ENCODE data around the gene DENND1A.

Gene DENND1A

DNA sequence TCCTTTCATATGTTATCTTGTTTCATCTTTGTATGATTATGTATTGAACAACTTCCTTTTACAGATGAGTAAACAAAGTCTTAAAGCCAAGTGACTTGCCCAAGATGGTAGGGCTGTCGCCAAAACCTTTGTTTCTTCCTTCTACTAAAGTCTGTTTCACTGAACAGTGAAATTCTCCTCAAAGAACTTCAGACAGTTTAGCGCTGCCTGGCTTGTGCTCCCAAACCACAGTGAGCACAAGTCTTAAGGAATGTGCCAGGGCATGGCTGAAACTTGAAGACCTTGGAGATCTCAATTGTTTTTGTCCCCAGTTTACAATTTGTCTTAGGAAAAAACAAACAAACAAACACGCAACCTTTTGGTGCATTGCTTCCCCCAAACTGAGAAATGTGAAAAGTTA is 300.4 kb downstream of the DENND1A start:
- no CpG with 5 or more reads among the region's 3 CpGs for WGBS (ENCODE audit: insufficient coverage, insufficient read length)
- no peaks in the 10 kb centered on the region for H3K4me1 ChIP-seq (ENCODE audit: control insufficient read depth, insufficient read depth, low read length)
- no peaks in the 10 kb centered on the region for H3K9me3 ChIP-seq (ENCODE audit: control insufficient read depth, insufficient read depth, low read length)
- H3K27ac ChIP-seq (ENCODE audit: low read length) = no peak overlapping the region
- DNase-seq (ENCODE audit: low read depth, low spot score) = no peak
- H3K36me3 ChIP-seq (ENCODE audit: control insufficient read depth, insufficient read depth, low read length) = no peaks in the 10 kb centered on the region
- H3K4me3 ChIP-seq (ENCODE audit: low read length) = no peak overlapping the region
- H3K27me3 ChIP-seq (ENCODE audit: control insufficient read depth, insufficient read depth, low read length) = no peaks in the 10 kb centered on the region

GRCh38 chr9:123622711-123623241 is 307.1 kb downstream of the DENND1A start:
- WGBS (ENCODE audit: insufficient coverage, insufficient read length) = no CpG with 5 or more reads among the region's 2 CpGs
- Histone ChIP-seq H3K9me3 (ENCODE audit: control insufficient read depth, insufficient read depth, low read length) (no peaks in the 10 kb centered on the region), H3K27me3 (ENCODE audit: control insufficient read depth, insufficient read depth, low read length) (no peaks in the 10 kb centered on the region), H3K27ac (ENCODE audit: low read length) (no peak overlapping the region), H3K4me3 (ENCODE audit: low read length) (no peak overlapping the region), H3K4me1 (ENCODE audit: control insufficient read depth, insufficient read depth, low read length) (peaks cover 3% of the 10 kb centered on the region; the same call in 1 of the 2 replicates), H3K36me3 (ENCODE audit: control insufficient read depth, insufficient read depth, low read length) (no peaks in the 10 kb centered on the region)
- no peak for DNase-seq (ENCODE audit: low read depth, low spot score)

DNA sequence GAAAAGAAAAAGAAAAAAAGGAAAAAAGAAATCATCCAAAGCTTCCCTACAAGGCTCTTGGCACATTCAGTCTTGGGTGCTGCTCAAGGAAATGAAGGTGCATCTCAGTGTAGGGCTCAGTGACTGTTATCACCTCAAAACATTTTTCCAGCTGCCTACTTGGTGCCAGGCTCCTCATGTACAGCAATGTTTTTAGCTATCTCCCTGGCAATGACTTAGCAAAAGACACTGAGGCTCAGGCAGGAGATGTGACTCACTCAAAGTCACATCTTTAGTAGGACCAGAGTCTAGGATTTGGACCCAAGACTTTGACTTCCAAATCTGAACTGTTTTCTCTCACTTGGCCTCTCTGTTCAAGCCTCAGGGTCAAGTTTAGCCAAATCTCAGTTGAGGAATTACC is 309.7 kb downstream of the DENND1A start:
- Histone ChIP-seq H3K9me3 (ENCODE audit: control insufficient read depth, insufficient read depth, low read length) (no peaks in the 10 kb centered on the region), H3K27me3 (ENCODE audit: control insufficient read depth, insufficient read depth, low read length) (no peaks in the 10 kb centered on the region), H3K36me3 (ENCODE audit: control insufficient read depth, insufficient read depth, low read length) (no peaks in the 10 kb centered on the region), H3K27ac (ENCODE audit: low read length) (no peak overlapping the region), H3K4me3 (ENCODE audit: low read length) (no peak overlapping the region), H3K4me1 (ENCODE audit: control insufficient read depth, insufficient read depth, low read length) (peaks cover 6% of the 10 kb centered on the region; the same call in 1 of the 2 replicates)
- DNase-seq (ENCODE audit: low read depth, low spot score) = no peak

- Histone ChIP-seq H3K36me3 (ENCODE audit: control insufficient read depth, insufficient read depth, low read length) (no peaks in the 10 kb centered on the region), H3K9me3 (ENCODE audit: control insufficient read depth, insufficient read depth, low read length) (no peaks in the 10 kb centered on the region), H3K27me3 (ENCODE audit: control insufficient read depth, insufficient read depth, low read length) (no peaks in the 10 kb centered on the region), H3K4me3 (ENCODE audit: low read length) (no peak overlapping the region), H3K27ac (ENCODE audit: low read length) (no peak overlapping the region), H3K4me1 (ENCODE audit: control insufficient read depth, insufficient read depth, low read length) (peaks cover 6% of the 10 kb centered on the region; the same call in 1 of the 2 replicates)
- WGBS (ENCODE audit: insufficient coverage, insufficient read length) = no CpG with 5 or more reads among the region's 11 CpGs
- DNase-seq (ENCODE audit: low read depth, low spot score) = no peak
Measured at GRCh38 chr9:123617952-123618678, 311.8 kb downstream of the DENND1A start.

DNA sequence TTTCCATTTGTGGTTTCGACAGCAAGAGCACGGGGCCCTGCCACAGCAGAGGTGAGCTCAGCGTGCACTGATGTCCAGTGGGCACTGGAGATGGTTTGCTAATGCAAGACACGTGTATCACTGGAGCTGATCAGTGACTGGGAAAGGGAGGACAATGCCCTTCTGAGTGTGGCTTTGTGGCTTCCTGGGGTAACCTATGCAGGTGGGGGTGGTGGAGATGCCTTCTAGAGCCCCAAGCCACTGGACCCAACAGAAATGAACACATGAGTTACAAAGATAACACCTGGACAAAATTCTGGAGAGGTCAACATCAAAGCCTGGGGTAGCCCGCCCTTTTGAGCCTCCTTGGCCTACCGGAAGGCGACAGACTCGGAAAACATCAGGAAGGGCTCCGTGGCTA is 312.6 kb downstream of the DENND1A start:
- H3K36me3 ChIP-seq (ENCODE audit: control insufficient read depth, insufficient read depth, low read length) = no peaks in the 10 kb centered on the region
- H3K4me1 ChIP-seq (ENCODE audit: control insufficient read depth, insufficient read depth, low read length) = peaks cover 6% of the 10 kb centered on the region; the same call in 1 of the 2 replicates
- no CpG with 5 or more reads among the region's 9 CpGs for WGBS (ENCODE audit: insufficient coverage, insufficient read length)
- H3K27ac ChIP-seq (ENCODE audit: low read length) = no peak overlapping the region
- no peak for DNase-seq (ENCODE audit: low read depth, low spot score)
- no peaks in the 10 kb centered on the region for H3K27me3 ChIP-seq (ENCODE audit: control insufficient read depth, insufficient read depth, low read length)
- no peak overlapping the region for H3K4me3 ChIP-seq (ENCODE audit: low read length)
- H3K9me3 ChIP-seq (ENCODE audit: control insufficient read depth, insufficient read depth, low read length) = no peaks in the 10 kb centered on the region

GRCh38 chr9:123616707-123617106 is 313.2 kb downstream of the DENND1A start:
- Histone ChIP-seq H3K4me3 (ENCODE audit: low read length) (no peak overlapping the region), H3K27ac (ENCODE audit: low read length) (no peak overlapping the region), H3K27me3 (ENCODE audit: control insufficient read depth, insufficient read depth, low read length) (no peaks in the 10 kb centered on the region), H3K4me1 (ENCODE audit: control insufficient read depth, insufficient read depth, low read length) (peaks cover 6% of the 10 kb centered on the region; the same call in 1 of the 2 replicates), H3K36me3 (ENCODE audit: control insufficient read depth, insufficient read depth, low read length) (no peaks in the 10 kb centered on the region), H3K9me3 (ENCODE audit: control insufficient read depth, insufficient read depth, low read length) (no peaks in the 10 kb centered on the region)
- no CpG with 5 or more reads among the region's 8 CpGs for WGBS (ENCODE audit: insufficient coverage, insufficient read length)
- no peak for DNase-seq (ENCODE audit: low read depth, low spot score)

GRCh38 chr9:123615381-123615780 is 314.5 kb downstream of the DENND1A start:
- no peak overlapping the region for H3K4me3 ChIP-seq (ENCODE audit: low read length)
- no peak overlapping the region for H3K27ac ChIP-seq (ENCODE audit: low read length)
- H3K27me3 ChIP-seq (ENCODE audit: control insufficient read depth, insufficient read depth, low read length) = no peaks in the 10 kb centered on the region
- peaks cover 6% of the 10 kb centered on the region; the same call in 1 of the 2 replicates for H3K4me1 ChIP-seq (ENCODE audit: control insufficient read depth, insufficient read depth, low read length)
- H3K9me3 ChIP-seq (ENCODE audit: control insufficient read depth, insufficient read depth, low read length) = no peaks in the 10 kb centered on the region
- no peak for DNase-seq (ENCODE audit: low read depth, low spot score)
- H3K36me3 ChIP-seq (ENCODE audit: control insufficient read depth, insufficient read depth, low read length) = no peaks in the 10 kb centered on the region
- no CpG with 5 or more reads among the region's 1 CpG for WGBS (ENCODE audit: insufficient coverage, insufficient read length)

- DNase-seq (ENCODE audit: low read depth, low spot score) = no peak
- Histone ChIP-seq H3K36me3 (ENCODE audit: control insufficient read depth, insufficient read depth, low read length) (no peaks in the 10 kb centered on the region), H3K4me1 (ENCODE audit: control insufficient read depth, insufficient read depth, low read length) (peaks cover 6% of the 10 kb centered on the region; the same call in 1 of the 2 replicates), H3K27ac (ENCODE audit: low read length) (no peak overlapping the region), H3K27me3 (ENCODE audit: control insufficient read depth, insufficient read depth, low read length) (no peaks in the 10 kb centered on the region), H3K4me3 (ENCODE audit: low read length) (no peak overlapping the region), H3K9me3 (ENCODE audit: control insufficient read depth, insufficient read depth, low read length) (no peaks in the 10 kb centered on the region)
- WGBS (ENCODE audit: insufficient coverage, insufficient read length) = no CpG with 5 or more reads among the region's 11 CpGs
Measured at GRCh38 chr9:123614306-123615263, 315.3 kb downstream of the DENND1A start.

DNA sequence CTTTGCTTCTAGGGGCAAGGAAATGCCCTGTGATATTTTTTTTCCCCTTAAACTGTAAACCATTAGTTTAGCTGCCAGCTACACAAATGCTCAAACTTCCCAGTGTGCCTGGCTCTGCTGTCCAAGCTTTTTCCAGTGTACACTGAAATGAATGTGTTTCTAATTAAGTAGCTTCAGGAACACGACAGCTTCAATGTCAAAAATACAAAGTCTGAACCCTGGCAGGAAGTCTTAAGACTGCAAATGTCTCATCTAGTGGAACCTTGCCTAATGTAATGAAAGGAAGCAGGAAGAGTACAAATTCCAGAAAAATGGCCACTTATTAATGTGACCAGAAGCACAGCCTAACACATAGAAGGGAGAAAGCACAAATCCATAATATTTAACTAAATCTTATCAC is 318.7 kb downstream of the DENND1A start:
- WGBS (ENCODE audit: insufficient coverage, insufficient read length) = no CpG with 5 or more reads among the region's 1 CpG
- H3K36me3 ChIP-seq (ENCODE audit: control insufficient read depth, insufficient read depth, low read length) = no peaks in the 10 kb centered on the region
- no peak for DNase-seq (ENCODE audit: low read depth, low spot score)
- no peaks in the 10 kb centered on the region for H3K4me1 ChIP-seq (ENCODE audit: control insufficient read depth, insufficient read depth, low read length)
- no peaks in the 10 kb centered on the region for H3K9me3 ChIP-seq (ENCODE audit: control insufficient read depth, insufficient read depth, low read length)
- H3K4me3 ChIP-seq (ENCODE audit: low read length) = no peak overlapping the region
- no peaks in the 10 kb centered on the region for H3K27me3 ChIP-seq (ENCODE audit: control insufficient read depth, insufficient read depth, low read length)
- no peak overlapping the region for H3K27ac ChIP-seq (ENCODE audit: low read length)

- DNase-seq (ENCODE audit: low read depth, low spot score) = no peak
- Histone ChIP-seq H3K4me1 (ENCODE audit: control insufficient read depth, insufficient read depth, low read length) (no peaks in the 10 kb centered on the region), H3K36me3 (ENCODE audit: control insufficient read depth, insufficient read depth, low read length) (no peaks in the 10 kb centered on the region), H3K27ac (ENCODE audit: low read length) (no peak overlapping the region), H3K4me3 (ENCODE audit: low read length) (no peak overlapping the region), H3K9me3 (ENCODE audit: control insufficient read depth, insufficient read depth, low read length) (no peaks in the 10 kb centered on the region), H3K27me3 (ENCODE audit: control insufficient read depth, insufficient read depth, low read length) (no peaks in the 10 kb centered on the region)
- WGBS (ENCODE audit: insufficient coverage, insufficient read length) = no CpG with 5 or more reads among the region's 6 CpGs
Measured at GRCh38 chr9:123609844-123610243, 320.1 kb downstream of the DENND1A start.

All from iPS DF 6.9 (cell line).